Sigmoid colon (tissue), 7 donors: ENCODE measurements around the gene ZNF521. TPM values are rescaled to one million over a fixed set of nuclear protein-coding genes. Genes with fewer than 3 reads are reported as not detected.

Experiments
- DNase-seq: peaks from one replicate; pipeline ENCODE4 v3.0.0-alpha.2; 2019
- H3K27ac ChIP-seq, 4 donors: fragments of 200-600 bp; sonication (generic); one replicate each; pipeline ENCODE4 v1.5.1; 2016 to 2019; ENCODE audit warnings: mild to moderate bottlenecking in 1 of 4
- H3K27me3 ChIP-seq, 3 donors: fragments of 200-600 bp; sonication (generic); one replicate each; pipeline ENCODE4 v1.5.1; 2019; ENCODE audit warnings: mild to moderate bottlenecking in 1 of 3
- H3K36me3 ChIP-seq, 4 donors: fragments of 200-600 bp; sonication (generic); one replicate each; pipeline ENCODE4 v1.5.1; 2016 to 2019
- H3K4me1 ChIP-seq, 4 donors: fragments of 200-600 bp; sonication (generic); one replicate each; pipeline ENCODE4 v1.5.1; 2017 to 2019
- H3K4me3 ChIP-seq, 4 donors: fragments of 200-600 bp; sonication (generic); one replicate each; pipeline ENCODE4 v1.5.1; 2017 to 2019; ENCODE audit warnings: mild to moderate bottlenecking in 2 of 4, moderate library complexity in 1 of 4
- H3K9me3 ChIP-seq, 4 donors: fragments of 200-600 bp in 3 of 4; sonication (generic) in 3 of 4; one replicate each; pipeline versions ENCODE4 v1.5.1 to v1.6.1; 2013 to 2019
- EP300 ChIP-seq, 4 donors: sonication (generic); formaldehyde crosslinking; IDR thresholded peaks; one replicate each; pipeline ENCODE4 v1.6.1; 2017; ENCODE audit warnings: antibody characterized with exemption in 4 of 4
- POLR2A ChIP-seq, 2 donors: fragments of 450-650 bp; IDR thresholded peaks; one replicate each; pipeline ENCODE4 v1.6.1; 2016; ENCODE audit warnings: antibody characterized with exemption in 2 of 2, mild to moderate bottlenecking in 2 of 2, moderate library complexity in 2 of 2
- POLR2AphosphoS5 ChIP-seq, 4 donors: sonication (generic); formaldehyde crosslinking; IDR thresholded peaks; one replicate each; pipeline ENCODE4 v1.6.1; 2017; ENCODE audit warnings: antibody characterized with exemption in 4 of 4
- WGBS, 2 donors: extraction: QIAGEN DNeasy Blood & Tissue Kit; methylation state at CpG; one replicate each; pipeline ENCODE4 v1.1.7; 2013; 5-methylcytosine and 5-hydroxymethylcytosine counted together
- intact Hi-C: fragments of 100-400 bp; cut with DNase I; formaldehyde crosslinking; loops from one replicate; pipeline ENCODE4 v1.15.1; 2023
- polyA plus RNA-seq, 3 donors: library from polyadenylated mRNA; stranded (reverse); fragments of 200-250 nt; gene quantifications; one replicate each; pipeline ENCODE4 v1.2.3, GENCODE V29; 2013
- total RNA-seq, 4 donors: library from RNA; depleted of rRNA; stranded (reverse); fragments of >200 nt; gene quantifications; one replicate each; pipeline ENCODE4 v1.1.0, GENCODE V29; 2016
- TF ChIP-seq, protein P1 (sequence below), 4 experiments: fragments of 450-650 bp in 3 of 4; fragments of 200-600 bp in 1 of 4; IDR thresholded peaks; one replicate each; pipeline ENCODE4 v1.5.1; 2016 to 2019; ENCODE audit warnings: antibody characterized with exemption in 4 of 4, mild to moderate bottlenecking in 3 of 4, moderate library complexity in 2 of 4
- donor health status: healthy with polysubstance abuse.
- donor health status: Bipolar disorder and iron deficiency.
- donor health status: healthy.

The ZNF521 gene
- total and polyA plus RNA-seq, 7 donors: 0.69 to 40.2 (median 12.0) TPM

DNA sequence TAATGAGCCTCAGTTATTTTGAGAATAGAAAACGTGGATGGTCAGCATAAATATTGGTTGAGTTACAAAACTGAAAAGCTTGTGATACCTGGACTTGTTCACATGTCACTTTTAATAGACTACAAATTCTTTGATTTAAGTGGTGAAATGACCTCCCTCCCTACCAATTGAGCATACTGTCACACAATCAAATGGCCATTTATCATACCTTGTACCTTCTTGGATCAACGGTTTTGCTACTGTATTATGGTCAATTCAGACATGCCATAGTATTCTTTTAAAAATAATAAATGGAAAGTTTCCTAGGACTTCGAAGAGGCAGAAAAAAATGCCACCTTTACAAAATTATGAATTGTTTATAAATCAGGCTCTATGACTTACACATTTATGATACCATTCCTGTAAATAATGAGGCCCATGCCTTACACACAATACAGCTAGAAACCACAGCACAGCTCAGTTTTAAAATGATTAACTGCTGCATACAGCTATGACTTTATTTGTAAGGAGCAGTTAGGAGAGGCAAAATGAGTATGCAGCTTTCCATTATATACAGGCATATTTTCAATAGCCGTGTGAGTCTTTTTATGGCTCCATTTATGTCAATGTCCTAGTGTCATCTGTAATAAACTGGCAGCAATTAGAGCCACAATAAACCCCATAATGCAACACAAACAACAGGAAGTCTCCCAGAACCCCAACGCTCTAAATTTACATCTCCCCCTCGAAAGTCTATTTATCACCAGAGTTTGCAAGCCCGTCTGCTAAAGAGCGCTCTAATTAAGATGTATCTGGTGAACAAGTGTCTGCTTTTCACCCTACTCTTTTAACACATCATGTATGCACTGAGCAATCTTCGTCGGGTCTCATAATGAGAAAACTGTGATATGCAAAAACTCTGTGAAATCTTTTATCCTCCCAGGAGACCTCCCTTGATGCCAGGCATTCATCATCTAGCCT is 176.1 kb downstream of the ZNF521 start:
- TF ChIP-seq POLR2A (IDR thresholded peaks at IDR 0.05): no peak
- TF ChIP-seq, protein P1, sequence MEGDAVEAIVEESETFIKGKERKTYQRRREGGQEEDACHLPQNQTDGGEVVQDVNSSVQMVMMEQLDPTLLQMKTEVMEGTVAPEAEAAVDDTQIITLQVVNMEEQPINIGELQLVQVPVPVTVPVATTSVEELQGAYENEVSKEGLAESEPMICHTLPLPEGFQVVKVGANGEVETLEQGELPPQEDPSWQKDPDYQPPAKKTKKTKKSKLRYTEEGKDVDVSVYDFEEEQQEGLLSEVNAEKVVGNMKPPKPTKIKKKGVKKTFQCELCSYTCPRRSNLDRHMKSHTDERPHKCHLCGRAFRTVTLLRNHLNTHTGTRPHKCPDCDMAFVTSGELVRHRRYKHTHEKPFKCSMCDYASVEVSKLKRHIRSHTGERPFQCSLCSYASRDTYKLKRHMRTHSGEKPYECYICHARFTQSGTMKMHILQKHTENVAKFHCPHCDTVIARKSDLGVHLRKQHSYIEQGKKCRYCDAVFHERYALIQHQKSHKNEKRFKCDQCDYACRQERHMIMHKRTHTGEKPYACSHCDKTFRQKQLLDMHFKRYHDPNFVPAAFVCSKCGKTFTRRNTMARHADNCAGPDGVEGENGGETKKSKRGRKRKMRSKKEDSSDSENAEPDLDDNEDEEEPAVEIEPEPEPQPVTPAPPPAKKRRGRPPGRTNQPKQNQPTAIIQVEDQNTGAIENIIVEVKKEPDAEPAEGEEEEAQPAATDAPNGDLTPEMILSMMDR (IDR thresholded peaks at IDR 0.05): no peak
- no peak for TF ChIP-seq EP300 (IDR thresholded peaks at IDR 0.05)
- no peak for TF ChIP-seq POLR2AphosphoS5 (IDR thresholded peaks at IDR 0.05)
- Histone ChIP-seq H3K9me3 (no peaks in the 10 kb centered on the region), H3K27ac (no peak overlapping the region), H3K4me3 (no peak overlapping the region), H3K36me3 (no peaks in the 10 kb centered on the region), H3K27me3 (no peaks in the 10 kb centered on the region), H3K4me1 (no peaks in the 10 kb centered on the region)
- no peak for DNase-seq
- intact Hi-C loops: no loop called here
- 49 to 71% methylated on average over 10 of the region's 10 CpGs for WGBS, 2 donors

DNA sequence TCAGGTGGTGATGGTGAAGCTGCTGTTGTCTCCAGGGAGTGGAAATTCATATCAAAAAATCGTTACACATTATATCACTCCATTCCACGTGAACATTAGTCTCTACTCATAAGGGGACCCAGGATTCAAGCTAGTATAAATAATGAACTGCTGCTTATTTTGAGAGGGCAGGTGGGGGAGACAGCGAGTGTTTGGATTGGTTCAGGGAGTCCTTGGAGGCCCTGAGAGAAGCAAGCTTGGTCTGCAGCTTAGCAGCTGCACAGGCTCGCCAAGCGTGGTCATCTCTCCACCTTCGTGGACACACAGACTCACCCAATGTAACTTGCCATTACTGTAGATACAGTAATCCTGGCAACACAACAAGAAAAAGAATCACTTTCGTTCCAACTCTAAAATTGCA is 177.6 kb downstream of the ZNF521 start:
- TF ChIP-seq EP300 (IDR thresholded peaks at IDR 0.05): no peak
- TF ChIP-seq, protein P1 (IDR thresholded peaks at IDR 0.05): no peak
- TF ChIP-seq POLR2A (IDR thresholded peaks at IDR 0.05): no peak
- no peak for TF ChIP-seq POLR2AphosphoS5 (IDR thresholded peaks at IDR 0.05)
- H3K4me3 ChIP-seq: no peak overlapping the region
- no peaks in the 10 kb centered on the region for H3K27me3 ChIP-seq
- intact Hi-C loops: no loop called here
- no peak overlapping the region for H3K27ac ChIP-seq
- DNase-seq: no peak
- WGBS, 2 donors: 85 to 87% methylated on average over 7 of the region's 7 CpGs
- no peaks in the 10 kb centered on the region for H3K36me3 ChIP-seq
- no peaks in the 10 kb centered on the region for H3K9me3 ChIP-seq
- no peaks in the 10 kb centered on the region for H3K4me1 ChIP-seq

DNA sequence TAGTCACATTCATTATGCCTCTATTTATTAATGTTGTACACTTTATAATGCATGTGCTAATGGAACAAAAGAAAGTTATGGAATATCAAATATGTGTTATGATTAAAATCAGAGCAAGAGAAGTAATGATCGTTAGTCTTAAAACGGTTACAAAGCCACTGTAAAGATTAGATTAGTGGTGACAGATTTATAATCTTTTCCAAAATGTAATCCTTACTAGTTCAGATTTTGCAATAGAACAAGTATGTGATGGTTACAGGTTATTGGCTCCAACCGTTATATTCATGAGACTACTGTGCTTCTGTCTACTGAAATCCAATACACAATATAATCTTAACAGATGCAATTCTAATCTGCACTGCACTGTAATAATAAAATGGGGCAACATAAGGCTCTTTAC is 180.6 kb downstream of the ZNF521 start:
- DNase-seq: no peak
- 63 to 76% methylated on average over 3 of the region's 3 CpGs for WGBS, 2 donors
- H3K27ac ChIP-seq: no peak overlapping the region
- H3K4me3 ChIP-seq: no peak overlapping the region
- H3K9me3 ChIP-seq: no peaks in the 10 kb centered on the region
- no peaks in the 10 kb centered on the region for H3K36me3 ChIP-seq
- no peaks in the 10 kb centered on the region for H3K4me1 ChIP-seq
- H3K27me3 ChIP-seq: no peaks in the 10 kb centered on the region
- TF ChIP-seq EP300 (IDR thresholded peaks at IDR 0.05): no peak
- TF ChIP-seq, protein P1 (IDR thresholded peaks at IDR 0.05): no peak
- no peak for TF ChIP-seq POLR2AphosphoS5 (IDR thresholded peaks at IDR 0.05)
- no peak for TF ChIP-seq POLR2A (IDR thresholded peaks at IDR 0.05)
- intact Hi-C loops: no loop called here

DNA sequence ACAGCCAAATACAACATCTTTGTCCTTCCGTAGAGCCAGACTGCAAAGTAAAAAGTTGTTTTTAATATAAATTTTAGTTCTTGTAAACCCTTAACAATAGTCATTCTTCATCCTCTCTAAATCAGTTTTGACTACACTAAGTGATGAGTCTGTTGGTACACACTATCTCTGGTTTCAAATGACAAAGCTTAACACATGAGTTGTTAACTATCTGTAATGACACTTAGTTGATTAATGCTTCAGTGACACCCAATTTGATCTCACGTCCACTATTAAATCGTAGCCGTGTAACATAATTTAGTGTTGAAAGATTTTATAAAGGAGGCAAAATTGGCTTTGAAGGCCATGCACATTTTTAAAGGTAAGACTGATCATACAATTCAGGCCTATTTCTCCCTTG is 181.6 kb downstream of the ZNF521 start:
- intact Hi-C loops: no loop called here
- Histone ChIP-seq H3K36me3 (no peaks in the 10 kb centered on the region), H3K9me3 (no peaks in the 10 kb centered on the region), H3K27me3 (no peaks in the 10 kb centered on the region), H3K4me1 (peaks cover 0 to 4% (median 2%) of the 10 kb centered on the region in 4 donors), H3K4me3 (no peak overlapping the region), H3K27ac (no peak overlapping the region)
- TF ChIP-seq EP300 (IDR thresholded peaks at IDR 0.05) (no peak), POLR2A (IDR thresholded peaks at IDR 0.05) (no peak), POLR2AphosphoS5 (IDR thresholded peaks at IDR 0.05) (no peak)
- TF ChIP-seq, protein P1 (IDR thresholded peaks at IDR 0.05): no peak
- WGBS, 2 donors: 94 to 95% methylated on average over 4 of the region's 4 CpGs
- DNase-seq: no peak
